ENCODE data around the gene COL20A1. TPM values are rescaled to one million over a fixed set of nuclear protein-coding genes. Genes with fewer than 3 reads are reported as not detected.

The COL20A1 gene
- total RNA-seq, 2 donors from 2014 or later: not detected

DNA sequence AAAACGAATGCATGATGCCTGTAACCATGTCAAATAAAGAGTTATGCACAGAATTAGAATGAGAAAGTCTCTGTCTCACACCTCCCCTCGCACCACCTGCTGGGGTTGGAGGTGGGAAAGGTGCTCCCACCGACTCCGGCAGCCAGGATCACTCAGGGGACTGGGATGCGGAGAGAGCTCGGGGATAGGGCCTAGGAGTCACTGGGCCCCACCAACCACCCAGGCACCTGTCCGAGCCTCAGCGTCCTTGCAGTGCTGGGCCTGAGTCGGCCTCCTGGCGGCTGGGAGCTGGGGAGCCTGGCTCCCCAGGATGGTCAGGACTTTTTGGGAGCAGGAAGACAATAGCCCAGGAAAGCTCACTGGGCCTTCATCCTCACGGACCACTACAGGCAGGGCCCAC is 90.6 kb downstream of the COL20A1 start:
- 34 to 36% methylated on average over 7 to 11 of the region's 11 CpGs for WGBS, 2 donors
- intact Hi-C loops (cut with DNase I): no loop called here

DNA sequence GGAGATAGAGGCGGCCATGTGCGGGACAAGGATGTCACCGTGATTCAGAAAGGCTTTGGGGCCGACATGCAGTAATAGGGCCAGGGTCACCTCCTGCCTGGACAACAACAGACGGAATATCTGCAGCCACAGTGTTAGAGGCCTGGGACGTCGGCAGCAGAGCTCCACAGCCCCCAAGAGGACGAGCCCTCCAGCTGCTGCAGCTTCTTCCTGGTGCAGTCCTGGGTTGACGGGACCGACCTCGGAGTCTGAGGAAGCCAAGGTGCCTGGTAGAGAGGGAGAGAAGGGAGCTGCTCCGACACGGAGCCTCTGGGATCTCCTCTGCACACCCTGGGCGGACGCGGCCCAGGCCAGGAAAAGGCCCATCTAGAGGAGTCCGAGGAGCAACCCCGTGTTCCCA is 91.3 kb downstream of the COL20A1 start:
- no peaks in the 10 kb centered on the region for H3K36me3 ChIP-seq (replicated peaks in 1 of 2; ENCODE audit: insufficient read depth in 1 of 2, low read depth in 2 of 2)
- TF ChIP-seq POLR2A (IDR thresholded peaks at IDR 0.05): no peak
- no peak for TF ChIP-seq CTCF (IDR thresholded peaks at IDR 0.05)
- intact Hi-C loops (cut with DNase I): no loop called here
- WGBS, 2 donors: 51 to 56% methylated on average over 11 to 18 of the region's 18 CpGs
- no peak overlapping the region for H3K27ac ChIP-seq
- DNase-seq (no peak), ATAC-seq (no peak)
- peaks cover 0 to 11% (median 0%) of the 10 kb centered on the region in 3 donors for H3K9me3 ChIP-seq
- no peak overlapping the region for H3K4me3 ChIP-seq
- peaks cover 0 to 6% of the 10 kb centered on the region in 2 donors for H3K27me3 ChIP-seq
- H3K4me1 ChIP-seq: no peaks in the 10 kb centered on the region

More for the DNA sequence above, 90.6 kb downstream of the COL20A1 start:
- TF ChIP-seq POLR2A (IDR thresholded peaks at IDR 0.05) (no peak), CTCF (IDR thresholded peaks at IDR 0.05) (no peak)
- peaks cover 0 to 11% (median 0%) of the 10 kb centered on the region in 3 donors for H3K9me3 ChIP-seq
- H3K4me3 ChIP-seq: no peak overlapping the region
- no peaks in the 10 kb centered on the region for H3K4me1 ChIP-seq
- no peak for ATAC-seq
- no peaks in the 10 kb centered on the region for H3K36me3 ChIP-seq (replicated peaks in 1 of 2; ENCODE audit: insufficient read depth in 1 of 2, low read depth in 2 of 2)
- peaks cover 0 to 6% of the 10 kb centered on the region in 2 donors for H3K27me3 ChIP-seq
- H3K27ac ChIP-seq: no peak overlapping the region
- no peak for DNase-seq

Small RNA genes within 50 kb of the gene (microRNA-seq; reads per million reads assigned to microRNA genes)
- 0.45 to 0.93 reads per million in 2 donors for gene MIR4326 (ENCODE audit: borderline number of aligned reads in 2 of 2, borderline replicate concordance in 2 of 2)

Small RNA genes within 50 kb of the gene (small RNA-seq; reads per million reads assigned to genes)
- gene MIR4326 (not detected), gene RNU6-994P (not detected)

Other genes starting within 250 kb of the COL20A1 start
- 10 to 100 TPM; 15.8 to 16.2 TPM for gene YTHDF1, start 77.1 kb upstream of the COL20A1 start, total RNA-seq
- gene BIRC7, start 57.3 kb upstream of the COL20A1 start, total RNA-seq: not detected
- gene NKAIN4, start 38.7 kb upstream of the COL20A1 start, total RNA-seq: not detected
- gene ARFGAP1, start 20.4 kb upstream of the COL20A1 start, total RNA-seq: 100 to 1,000 TPM in 1 of 2 donors, 10 to 100 TPM in 1; 52.7 to 162 TPM
- not detected for gene CHRNA4, start 68.2 kb downstream of the COL20A1 start, total RNA-seq
- 1 to 10 TPM; 1.8 to 3.0 TPM for gene KCNQ2, start 179.5 kb downstream of the COL20A1 start, total RNA-seq
- gene EEF1A2, start 205.9 kb downstream of the COL20A1 start, total RNA-seq: 10 to 100 TPM; 21.0 to 23.1 TPM
- gene PPDPF, start 227.6 kb downstream of the COL20A1 start, total RNA-seq: 100 to 1,000 TPM in 1 of 2 donors, 10 to 100 TPM in 1; 69.9 to 106 TPM
- gene PTK6, start 244.2 kb downstream of the COL20A1 start, total RNA-seq: 1 to 10 TPM; 3.0 to 5.4 TPM